HEK293 (cell line): Measurements from ENCODE around the gene SLC13A3.

Experiments used
- CTCF ChIA-PET: fragments of 350-600 bp; formaldehyde crosslinking; extraction: SDS; loops from one replicate; lab custom pipeline; 2021; ENCODE audit warnings: antibody characterized with exemption; lab: Yijun Ruan, JAX
- POLR2A ChIA-PET: fragments of 300-600 bp; formaldehyde crosslinking; extraction: SDS; loops from one replicate; lab custom pipeline; 2020; ENCODE audit warnings: antibody characterized with exemption, inconsistent platforms; lab: Yijun Ruan, JAX
- H3K27ac ChIP-seq: fragments of 200-500 bp; sonication (Bioruptor generic); 2 replicates; pipeline ENCODE4 v1.5.1; 2014; ENCODE audit warnings: low read depth, low read length, control low read depth, inconsistent platforms; ENCODE audit errors: extremely low read depth
- H3K36me3 ChIP-seq, 2 experiments: fragments of 200-500 bp in 1 of 2; sonication (Bioruptor generic) in 1 of 2; 1 replicate in 1 of 2; 2 replicates in 1 of 2; pipeline ENCODE4 v1.5.1; 2014 to 2017; ENCODE audit warnings: inconsistent platforms in 2 of 2, low read length in 2 of 2; ENCODE audit not compliant: control insufficient read depth in 2 of 2, insufficient read depth in 1 of 2
- H3K4me1 ChIP-seq: fragments of 200-500 bp; sonication (Bioruptor generic); 2 replicates; pipeline ENCODE4 v1.5.1; 2014; ENCODE audit warnings: mild to moderate bottlenecking, low read length, inconsistent platforms; ENCODE audit not compliant: control insufficient read depth, insufficient read depth
- H3K4me3 ChIP-seq: 2 replicates; pipeline ENCODE4 v1.5.1; 2011; ENCODE audit warnings: low read depth, mild to moderate bottlenecking, control low read depth, low read length, moderate library complexity
- H3K9me3 ChIP-seq: fragments of 200-500 bp; sonication (Bioruptor generic); 2 replicates; pipeline ENCODE4 v1.5.1; 2014; ENCODE audit warnings: low read depth, low read length, inconsistent platforms; ENCODE audit not compliant: control insufficient read depth, insufficient read depth
- KLF1 ChIP-seq: fragments of 450-650 bp; formaldehyde crosslinking; IDR thresholded peaks from 2 replicates; pipeline ENCODE4 v1.5.1; 2016; ENCODE audit warnings: missing biosample characterization, missing genetic modification characterization
- PRDM1 ChIP-seq: fragments of 450-650 bp; formaldehyde crosslinking; IDR thresholded peaks from 2 replicates; pipeline ENCODE4; 2016; ENCODE audit warnings: missing biosample characterization, missing genetic modification characterization
- ZBTB8A ChIP-seq: fragments of 450-650 bp; formaldehyde crosslinking; IDR thresholded peaks from 2 replicates; pipeline ENCODE4 v1.5.1; 2016; ENCODE audit warnings: missing biosample characterization, missing genetic modification characterization
- ZIC2 ChIP-seq: fragments of 450-650 bp; formaldehyde crosslinking; IDR thresholded peaks from 2 replicates; pipeline ENCODE4 v1.5.1; 2016; ENCODE audit warnings: missing biosample characterization, missing genetic modification characterization
- ZNF138 ChIP-seq: fragments of 450-650 bp; formaldehyde crosslinking; IDR thresholded peaks from 2 replicates; pipeline ENCODE4 v1.5.1; 2016; ENCODE audit warnings: missing biosample characterization, missing genetic modification characterization, borderline replicate concordance
- ZNF19 ChIP-seq: fragments of 450-650 bp; formaldehyde crosslinking; IDR thresholded peaks from 2 replicates; pipeline ENCODE4; 2016; ENCODE audit warnings: missing biosample characterization, missing genetic modification characterization, low read depth
- ZNF239 ChIP-seq: fragments of 450-650 bp; formaldehyde crosslinking; IDR thresholded peaks from 2 replicates; pipeline ENCODE4 v1.5.1; 2016; ENCODE audit warnings: missing biosample characterization, missing genetic modification characterization
- ZNF274 ChIP-seq, 2 experiments: fragments of 200-500 bp in 1 of 2; fragments of 450-650 bp in 1 of 2; sonication (Bioruptor generic) in 1 of 2; formaldehyde crosslinking in 1 of 2; IDR thresholded peaks; 2 replicates each; pipeline versions ENCODE4 v1.5.1 to v1.6.1; 2014 to 2016; ENCODE audit warnings: borderline replicate concordance in 1 of 2, inconsistent platforms in 1 of 2, low read length in 1 of 2, missing biosample characterization in 1 of 2, missing genetic modification characterization in 1 of 2
- ZNF292 ChIP-seq: fragments of 450-650 bp; formaldehyde crosslinking; IDR thresholded peaks from 2 replicates; pipeline ENCODE4 v1.5.1; 2016; ENCODE audit warnings: low read depth, missing biosample characterization, missing genetic modification characterization, borderline replicate concordance
- ZNF350 ChIP-seq: fragments of 450-650 bp; formaldehyde crosslinking; IDR thresholded peaks from 2 replicates; pipeline ENCODE4 v1.5.0; 2017; ENCODE audit warnings: missing biosample characterization, mild to moderate bottlenecking, missing genetic modification characterization
- ZNF366 ChIP-seq: fragments of 450-650 bp; formaldehyde crosslinking; conservative IDR thresholded peaks from 2 replicates; pipeline ENCODE4 v1.5.1; 2016; ENCODE audit warnings: missing biosample characterization, missing genetic modification characterization
- ZNF473 ChIP-seq: fragments of 450-650 bp; formaldehyde crosslinking; IDR thresholded peaks from 2 replicates; pipeline ENCODE4 v1.5.1; 2017; ENCODE audit warnings: missing biosample characterization, missing genetic modification characterization
- ZNF48 ChIP-seq: fragments of 450-650 bp; formaldehyde crosslinking; IDR thresholded peaks from 2 replicates; pipeline ENCODE4 v1.5.1; 2016; ENCODE audit warnings: missing biosample characterization, missing genetic modification characterization
- ZNF530 ChIP-seq: fragments of 450-650 bp; formaldehyde crosslinking; IDR thresholded peaks from 2 replicates; pipeline ENCODE4 v1.5.1; 2016; ENCODE audit warnings: low read depth, missing biosample characterization, missing genetic modification characterization
- ZNF560 ChIP-seq: fragments of 450-650 bp; formaldehyde crosslinking; IDR thresholded peaks from 2 replicates; pipeline ENCODE4 v1.5.1; 2017; ENCODE audit warnings: missing biosample characterization, missing genetic modification characterization, borderline replicate concordance
- ZNF596 ChIP-seq: fragments of 450-650 bp; IDR thresholded peaks from 2 replicates; pipeline ENCODE4 v1.5.0; 2018; ENCODE audit warnings: missing biosample characterization, mild to moderate bottlenecking, missing genetic modification characterization, moderate library complexity
- ZNF623 ChIP-seq: fragments of 450-650 bp; formaldehyde crosslinking; IDR thresholded peaks from 2 replicates; pipeline ENCODE4 v1.5.1; 2016; ENCODE audit warnings: missing biosample characterization, missing genetic modification characterization
- ZNF670 ChIP-seq: fragments of 450-650 bp; formaldehyde crosslinking; IDR thresholded peaks from 2 replicates; pipeline ENCODE4 v1.5.1; 2016; ENCODE audit warnings: missing biosample characterization, missing genetic modification characterization, low read depth
- ZNF747 ChIP-seq: fragments of 450-650 bp; formaldehyde crosslinking; IDR thresholded peaks from 2 replicates; pipeline ENCODE4 v1.5.1; 2016; ENCODE audit warnings: missing biosample characterization, missing genetic modification characterization
- ZNF791 ChIP-seq: fragments of 450-650 bp; formaldehyde crosslinking; IDR thresholded peaks from 2 replicates; pipeline ENCODE4 v1.5.1; 2016; ENCODE audit warnings: missing biosample characterization, missing genetic modification characterization
- TF ChIP-seq, protein P1 (sequence below): fragments of 450-650 bp; formaldehyde crosslinking; IDR thresholded peaks from 2 replicates; pipeline ENCODE4 v1.5.1; 2016; ENCODE audit warnings: missing biosample characterization, missing genetic modification characterization
- TF ChIP-seq, protein P2 (sequence below): fragments of 450-650 bp; formaldehyde crosslinking; IDR thresholded peaks from 2 replicates; pipeline ENCODE4 v1.5.1; 2017; ENCODE audit warnings: missing biosample characterization, missing genetic modification characterization
- TF ChIP-seq, protein P3 (sequence below): fragments of 450-650 bp; formaldehyde crosslinking; IDR thresholded peaks from 2 replicates; pipeline ENCODE4 v1.5.1; 2017; ENCODE audit warnings: missing biosample characterization, missing genetic modification characterization

Gene SLC13A3

DNA sequence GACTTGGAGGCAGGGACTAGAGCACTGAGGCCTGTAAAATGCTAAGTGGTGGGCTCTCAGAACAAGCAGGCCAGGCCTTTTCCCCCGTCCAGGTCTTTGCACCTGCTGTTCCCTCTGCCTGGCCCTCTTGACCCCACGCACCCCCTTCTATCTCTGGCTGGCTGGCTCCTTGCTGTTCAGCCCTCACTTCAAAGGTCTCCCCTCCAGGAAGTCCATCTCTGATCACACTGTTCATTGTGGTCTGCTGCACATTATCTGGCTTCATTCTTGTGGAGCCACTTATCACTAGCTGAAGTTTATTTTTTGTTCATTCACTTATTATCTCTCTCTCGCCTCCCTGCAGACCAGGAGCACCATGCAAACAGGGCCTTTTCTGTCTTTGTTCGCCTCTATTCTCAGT lies 24.5 kb downstream of the SLC13A3 start:
- POLR2A ChIA-PET: no interaction called here
- H3K9me3 ChIP-seq: no peaks in the 10 kb centered on the region
- TF ChIP-seq ZNF560 (tag by site-specific recombination) (no peak), ZIC2 (tag by site-specific recombination) (peak; percentile 79)

DNA sequence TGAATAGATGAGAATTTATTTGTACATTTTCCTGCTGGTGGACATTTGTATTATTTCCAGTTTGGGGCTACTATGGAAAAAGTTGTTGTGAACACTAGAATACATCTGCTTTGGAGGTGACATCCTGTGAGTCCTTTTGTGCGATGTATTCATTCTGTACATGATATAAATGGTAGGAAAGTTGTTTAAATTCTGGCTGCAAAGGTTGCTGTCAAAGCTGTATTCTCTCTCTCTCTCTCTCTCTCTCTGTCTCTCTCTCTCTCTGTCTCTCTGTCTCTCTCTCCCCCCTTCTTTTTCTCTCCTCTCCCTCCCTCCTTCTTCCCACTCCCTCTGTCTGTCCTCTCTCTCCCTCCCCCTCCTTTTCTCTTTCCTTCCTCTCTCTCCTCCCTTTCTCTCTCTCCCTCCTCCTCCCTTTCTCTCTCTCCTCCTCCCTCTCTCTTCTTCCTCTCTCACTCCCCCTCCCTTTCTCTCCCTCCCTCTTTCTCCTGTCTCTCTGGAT lies 25.3 kb downstream of the SLC13A3 start:
- POLR2A ChIA-PET: no interaction called here

More for the DNA sequence above, 24.5 kb downstream of the SLC13A3 start:
- Histone ChIP-seq H3K27ac (no peak overlapping the region), H3K4me3 (no peak overlapping the region), H3K4me1 (no peaks in the 10 kb centered on the region), H3K36me3 (no peaks in the 10 kb centered on the region)
- CTCF ChIA-PET: interaction anchor here (0.6 kb wide), 1 partner anchor 31 kb away, joined by 3 read pairs; no protein-coding TSS in a partner anchor

GRCh38 chr20:46624946-46625345 lies 26.3 kb downstream of the SLC13A3 start:
- no peaks in the 10 kb centered on the region for H3K4me1 ChIP-seq
- no peaks in the 10 kb centered on the region for H3K9me3 ChIP-seq
- no peak overlapping the region for H3K4me3 ChIP-seq
- CTCF ChIA-PET: no interaction called here
- H3K36me3 ChIP-seq: no peaks in the 10 kb centered on the region
- TF ChIP-seq ZNF670 (tag by site-specific recombination) (no peak), ZNF791 (tag by site-specific recombination) (no peak), PRDM1 (tag by site-specific recombination) (no peak), KLF1 (tag by site-specific recombination) (no peak), ZNF48 (tag by site-specific recombination) (no peak), ZBTB8A (tag by site-specific recombination) (no peak)
- TF ChIP-seq, protein P1, sequence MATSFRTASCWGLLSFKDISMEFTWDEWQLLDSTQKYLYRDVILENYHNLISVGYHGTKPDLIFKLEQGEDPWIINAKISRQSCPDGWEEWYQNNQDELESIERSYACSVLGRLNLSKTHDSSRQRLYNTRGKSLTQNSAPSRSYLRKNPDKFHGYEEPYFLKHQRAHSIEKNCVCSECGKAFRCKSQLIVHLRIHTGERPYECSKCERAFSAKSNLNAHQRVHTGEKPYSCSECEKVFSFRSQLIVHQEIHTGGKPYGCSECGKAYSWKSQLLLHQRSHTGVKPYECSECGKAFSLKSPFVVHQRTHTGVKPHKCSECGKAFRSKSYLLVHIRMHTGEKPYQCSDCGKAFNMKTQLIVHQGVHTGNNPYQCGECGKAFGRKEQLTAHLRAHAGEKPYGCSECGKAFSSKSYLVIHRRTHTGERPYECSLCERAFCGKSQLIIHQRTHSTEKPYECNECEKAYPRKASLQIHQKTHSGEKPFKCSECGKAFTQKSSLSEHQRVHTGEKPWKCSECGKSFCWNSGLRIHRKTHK: no peak
- TF ChIP-seq, all 188 proteins: peak for 0
- POLR2A ChIA-PET: no interaction called here
- no peak overlapping the region for H3K27ac ChIP-seq

More for the DNA sequence above, 25.3 kb downstream of the SLC13A3 start:
- Histone ChIP-seq H3K4me3 (no peak overlapping the region), H3K27ac (no peak overlapping the region), H3K4me1 (no peaks in the 10 kb centered on the region), H3K36me3 (no peaks in the 10 kb centered on the region), H3K9me3 (no peaks in the 10 kb centered on the region)
- no peak for TF ChIP-seq ZNF239 (tag by site-specific recombination)
- TF ChIP-seq ZNF138 (tag by site-specific recombination): no peak
- TF ChIP-seq ZNF350: no peak
- no peak for TF ChIP-seq ZNF747 (tag by site-specific recombination)
- no peak for TF ChIP-seq ZNF623
- peak; percentile 57; the same call in 1 of the 2 replicates for TF ChIP-seq ZNF596 (tag by site-specific recombination)
- no peak for TF ChIP-seq ZNF530 (tag by site-specific recombination)
- no peak for TF ChIP-seq ZNF292 (tag by site-specific recombination)
- peak; percentile 35; the same call in 1 of the 2 replicates for TF ChIP-seq ZNF366 (tag by site-specific recombination)
- TF ChIP-seq, protein P2, sequence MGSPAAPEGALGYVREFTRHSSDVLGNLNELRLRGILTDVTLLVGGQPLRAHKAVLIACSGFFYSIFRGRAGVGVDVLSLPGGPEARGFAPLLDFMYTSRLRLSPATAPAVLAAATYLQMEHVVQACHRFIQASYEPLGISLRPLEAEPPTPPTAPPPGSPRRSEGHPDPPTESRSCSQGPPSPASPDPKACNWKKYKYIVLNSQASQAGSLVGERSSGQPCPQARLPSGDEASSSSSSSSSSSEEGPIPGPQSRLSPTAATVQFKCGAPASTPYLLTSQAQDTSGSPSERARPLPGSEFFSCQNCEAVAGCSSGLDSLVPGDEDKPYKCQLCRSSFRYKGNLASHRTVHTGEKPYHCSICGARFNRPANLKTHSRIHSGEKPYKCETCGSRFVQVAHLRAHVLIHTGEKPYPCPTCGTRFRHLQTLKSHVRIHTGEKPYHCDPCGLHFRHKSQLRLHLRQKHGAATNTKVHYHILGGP (tag by site-specific recombination): no peak
- no peak for TF ChIP-seq ZNF473 (tag by site-specific recombination)
- no peak for TF ChIP-seq ZNF274 (IDR thresholded peaks at IDR 0.05; ENCODE audit: low read length)
- no peak for TF ChIP-seq ZNF274 (tag by site-specific recombination; IDR thresholded peaks at IDR 0.05; ENCODE audit: borderline replicate concordance)
- no peak for TF ChIP-seq ZNF19 (tag by site-specific recombination)
- TF ChIP-seq, protein P3, sequence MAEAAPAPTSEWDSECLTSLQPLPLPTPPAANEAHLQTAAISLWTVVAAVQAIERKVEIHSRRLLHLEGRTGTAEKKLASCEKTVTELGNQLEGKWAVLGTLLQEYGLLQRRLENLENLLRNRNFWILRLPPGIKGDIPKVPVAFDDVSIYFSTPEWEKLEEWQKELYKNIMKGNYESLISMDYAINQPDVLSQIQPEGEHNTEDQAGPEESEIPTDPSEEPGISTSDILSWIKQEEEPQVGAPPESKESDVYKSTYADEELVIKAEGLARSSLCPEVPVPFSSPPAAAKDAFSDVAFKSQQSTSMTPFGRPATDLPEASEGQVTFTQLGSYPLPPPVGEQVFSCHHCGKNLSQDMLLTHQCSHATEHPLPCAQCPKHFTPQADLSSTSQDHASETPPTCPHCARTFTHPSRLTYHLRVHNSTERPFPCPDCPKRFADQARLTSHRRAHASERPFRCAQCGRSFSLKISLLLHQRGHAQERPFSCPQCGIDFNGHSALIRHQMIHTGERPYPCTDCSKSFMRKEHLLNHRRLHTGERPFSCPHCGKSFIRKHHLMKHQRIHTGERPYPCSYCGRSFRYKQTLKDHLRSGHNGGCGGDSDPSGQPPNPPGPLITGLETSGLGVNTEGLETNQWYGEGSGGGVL (tag by site-specific recombination): 0 out of 2 replicates have a peak, but pooled peaks have one; percentile 11
- CTCF ChIA-PET: interaction anchor here (0.6 to 1.1 kb wide), 2 partner anchors 31 to 54 kb away, joined by 3 read pairs; no protein-coding TSS in a partner anchor
